ENCODE results near the gene PRDM7.
"Not testable (repeated sequence)": the region's sequence is repeated elsewhere in the genome, so short reads cannot be mapped to it uniquely, and the experiment has no call there.

The PRDM7 gene

DNA sequence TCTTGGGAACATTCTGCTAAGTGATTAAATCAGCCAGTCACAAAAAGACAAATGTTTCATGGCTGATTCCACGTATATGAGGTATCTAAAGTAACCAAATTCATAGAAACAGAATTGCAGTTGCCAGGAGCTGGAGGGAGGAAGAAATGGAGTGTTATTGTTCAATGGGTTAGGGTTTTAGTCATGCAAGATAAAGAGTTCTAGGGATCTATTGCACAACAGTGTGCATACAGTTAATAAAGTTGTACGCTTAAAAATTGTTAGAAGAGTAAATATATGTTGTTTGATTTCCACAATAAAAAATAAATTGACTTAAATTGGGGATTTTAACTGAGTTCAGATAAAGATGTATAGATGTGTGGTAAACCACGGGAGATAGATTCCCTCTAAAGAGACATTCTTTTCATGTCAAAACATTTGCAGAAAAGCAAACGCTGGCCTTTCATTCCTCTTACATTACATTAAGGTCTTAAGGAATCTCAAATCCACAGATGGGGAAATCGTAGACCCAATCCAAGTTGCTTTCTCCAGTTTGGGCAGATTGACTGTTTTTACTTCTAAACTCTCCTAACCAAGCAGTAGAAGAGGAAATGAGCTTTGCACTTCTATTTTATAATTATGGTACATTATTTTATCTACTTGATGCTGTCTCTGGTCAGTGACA, 4.6 kb downstream of the PRDM7 start:
- no peak for DNase-seq (ENCODE audit: low spot score)

DNA sequence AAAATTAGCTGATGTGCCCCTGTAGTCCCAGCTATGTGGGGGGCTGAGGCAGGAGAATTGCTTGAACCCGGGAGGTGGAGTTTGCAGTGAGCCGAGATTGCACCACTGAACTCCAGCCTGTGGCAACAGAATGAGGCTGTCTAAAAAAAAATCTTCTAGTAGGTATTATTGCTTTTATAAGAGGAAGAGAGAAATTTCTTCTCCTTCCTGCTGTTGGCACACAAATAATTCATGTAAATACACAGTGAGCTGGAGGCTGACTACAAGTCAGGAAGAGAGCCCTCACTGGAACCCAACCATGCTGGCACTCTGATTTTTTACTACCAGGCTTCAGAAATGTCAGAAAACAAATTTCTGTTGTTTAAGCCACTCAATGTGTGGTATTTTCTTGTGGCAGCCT, 6.7 kb downstream of the PRDM7 start:
- no peak for DNase-seq (ENCODE audit: low spot score)

DNA sequence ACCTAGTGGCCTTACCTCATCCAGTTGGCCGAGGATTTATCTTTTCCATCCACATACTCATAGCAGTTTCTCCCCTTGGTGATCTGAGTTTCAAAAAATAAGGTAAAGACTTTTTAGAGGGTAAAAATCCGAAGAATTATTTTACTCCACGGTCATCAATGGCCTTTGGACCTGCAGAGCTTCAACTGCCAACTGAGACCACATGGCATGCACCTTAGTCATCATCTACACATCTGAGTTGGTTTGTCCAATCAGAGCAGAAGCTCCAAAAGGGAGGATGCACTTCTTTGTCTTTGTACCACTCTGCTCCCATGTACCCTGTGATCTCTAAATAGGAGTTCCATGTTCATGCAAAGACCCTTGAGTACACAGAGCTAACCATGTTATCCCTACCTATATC, 15.7 kb downstream of the PRDM7 start:
- no peak for DNase-seq (ENCODE audit: low spot score)

DNA sequence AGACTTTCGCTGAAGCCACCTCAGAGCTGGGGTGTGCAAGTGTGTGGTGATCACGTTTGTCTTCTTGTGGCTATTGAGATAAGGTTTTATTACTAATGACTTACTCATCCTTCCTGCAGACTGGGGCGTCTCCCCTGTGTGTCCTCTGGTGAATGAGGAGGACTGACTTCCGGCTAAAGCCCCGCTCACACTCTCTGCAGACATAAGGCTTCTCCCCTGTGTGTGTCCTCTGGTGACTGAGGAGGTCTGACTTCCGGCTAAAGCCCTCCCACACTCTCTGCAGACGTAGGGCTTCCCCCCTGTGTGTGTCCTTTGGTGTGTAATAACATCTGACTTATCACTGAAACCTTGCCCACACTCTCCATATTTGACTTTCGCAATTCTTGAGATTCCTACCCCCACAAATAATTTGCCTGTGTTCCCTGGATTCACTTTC, 19.4 kb downstream of the PRDM7 start:
- peak; percentile 22 for DNase-seq (ENCODE audit: low spot score)

DNA sequence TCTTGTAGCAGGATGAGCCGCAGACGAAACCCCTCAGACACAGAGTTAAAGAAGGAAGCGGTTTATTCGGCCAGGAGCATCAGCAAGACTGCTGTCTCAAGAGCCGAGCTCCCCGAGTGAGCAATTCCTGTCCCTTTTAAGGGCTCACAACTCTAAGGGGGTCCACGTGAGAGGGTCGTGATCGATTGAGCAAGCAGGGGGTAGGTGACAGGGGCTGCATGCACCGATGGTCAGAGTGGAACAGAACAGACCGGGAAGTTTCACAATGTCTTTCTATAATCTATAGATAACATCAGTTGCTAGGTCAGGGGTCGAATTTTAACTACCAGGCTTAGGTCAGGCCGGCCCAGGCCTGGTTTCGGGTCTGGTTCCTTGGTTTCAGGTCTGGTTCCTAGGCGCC, 20.6 kb downstream of the PRDM7 start:
- not testable (repeated sequence) for DNase-seq (ENCODE audit: low spot score)

DNA sequence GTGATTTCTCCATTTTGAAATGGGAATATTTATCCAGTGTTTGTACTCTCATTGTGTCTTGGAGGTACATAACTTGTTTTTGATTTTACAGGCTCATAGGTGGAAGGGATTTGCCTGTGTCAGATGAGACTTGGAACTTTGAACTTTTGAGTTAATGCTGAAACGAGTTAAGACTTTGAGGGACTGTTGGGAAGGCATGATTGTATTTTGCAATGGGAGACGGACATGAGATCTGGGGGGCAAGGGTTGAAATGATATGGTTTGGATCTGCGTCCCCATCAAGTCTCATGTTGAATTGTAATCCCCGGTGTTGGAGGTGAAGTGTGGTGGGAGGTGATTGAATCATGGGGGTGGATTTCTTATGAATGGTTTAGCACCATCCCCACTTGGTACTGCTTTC, 21.8 kb downstream of the PRDM7 start:
- DNase-seq (ENCODE audit: low spot score), result no peak

DNA sequence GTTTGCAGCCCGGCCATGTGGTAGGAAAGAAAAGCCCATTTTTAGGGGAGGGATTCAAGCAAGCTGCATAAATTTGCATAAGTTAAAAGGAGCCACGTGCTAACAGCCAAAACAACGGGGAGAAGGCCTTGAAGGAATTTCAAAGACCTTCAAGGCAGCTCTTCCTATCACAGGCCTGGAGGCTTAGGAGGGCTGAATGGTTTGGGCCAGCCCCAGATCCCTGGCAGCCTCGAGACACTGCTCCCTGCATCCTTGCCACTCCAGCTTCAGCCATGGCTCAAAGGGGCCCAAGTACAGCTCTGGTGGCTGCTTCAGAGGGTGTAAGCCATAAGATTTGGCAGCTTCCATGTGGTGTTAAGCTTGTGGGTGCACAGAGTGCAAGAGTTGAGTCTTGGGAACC, 22.6 kb downstream of the PRDM7 start:
- no peak for DNase-seq (ENCODE audit: low spot score)

DNA sequence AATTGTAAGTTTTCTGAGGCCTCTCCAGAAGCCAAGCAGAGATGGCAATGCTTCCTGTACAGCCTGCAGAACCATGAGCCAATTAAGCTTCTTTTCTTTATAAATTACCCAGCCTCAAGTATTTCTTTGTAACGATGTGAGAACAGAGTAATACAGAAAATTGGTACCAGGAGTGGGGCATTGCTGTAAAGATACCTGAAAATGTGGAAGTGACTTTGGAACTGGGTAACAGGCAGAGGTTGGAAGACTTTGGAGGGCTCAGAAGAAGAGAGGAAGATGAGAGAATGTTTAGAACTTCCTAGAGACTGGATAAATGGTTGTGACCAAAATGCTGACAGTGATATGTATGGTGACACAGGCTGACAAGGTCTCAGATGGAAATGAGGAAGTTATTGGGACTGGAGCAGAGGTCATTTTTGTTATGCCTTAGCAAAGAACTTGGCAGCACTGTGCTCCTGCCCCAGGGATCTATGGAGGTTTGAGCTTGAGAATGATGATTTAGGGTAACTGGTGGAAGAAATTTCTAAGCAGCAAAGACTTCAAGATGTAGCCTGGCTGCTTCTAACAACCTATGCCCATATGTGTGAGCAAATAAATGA, 23.1 kb downstream of the PRDM7 start:
- DNase-seq (ENCODE audit: low spot score), result no peak

DNA sequence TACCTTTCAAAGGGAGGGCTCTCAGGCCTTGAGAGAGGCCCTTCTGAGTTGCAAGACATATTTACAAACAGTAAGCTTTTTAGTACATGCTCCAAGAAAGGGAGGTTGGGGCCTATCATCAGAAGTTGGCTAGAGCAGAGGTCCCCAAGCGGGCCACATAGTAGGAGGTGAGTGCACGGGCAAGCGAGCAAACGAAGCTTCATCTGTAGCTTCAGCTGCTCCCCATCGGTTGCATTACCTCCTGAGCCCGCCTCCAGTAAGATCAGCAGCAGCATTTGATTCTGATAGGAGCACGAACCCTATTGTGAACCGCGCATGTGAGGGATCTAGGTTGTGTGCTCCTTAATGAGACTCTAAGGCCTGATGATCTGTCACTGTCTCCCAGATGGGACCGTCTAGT, 26.2 kb downstream of the PRDM7 start:
- DNase-seq (ENCODE audit: low spot score), result no peak

DNA sequence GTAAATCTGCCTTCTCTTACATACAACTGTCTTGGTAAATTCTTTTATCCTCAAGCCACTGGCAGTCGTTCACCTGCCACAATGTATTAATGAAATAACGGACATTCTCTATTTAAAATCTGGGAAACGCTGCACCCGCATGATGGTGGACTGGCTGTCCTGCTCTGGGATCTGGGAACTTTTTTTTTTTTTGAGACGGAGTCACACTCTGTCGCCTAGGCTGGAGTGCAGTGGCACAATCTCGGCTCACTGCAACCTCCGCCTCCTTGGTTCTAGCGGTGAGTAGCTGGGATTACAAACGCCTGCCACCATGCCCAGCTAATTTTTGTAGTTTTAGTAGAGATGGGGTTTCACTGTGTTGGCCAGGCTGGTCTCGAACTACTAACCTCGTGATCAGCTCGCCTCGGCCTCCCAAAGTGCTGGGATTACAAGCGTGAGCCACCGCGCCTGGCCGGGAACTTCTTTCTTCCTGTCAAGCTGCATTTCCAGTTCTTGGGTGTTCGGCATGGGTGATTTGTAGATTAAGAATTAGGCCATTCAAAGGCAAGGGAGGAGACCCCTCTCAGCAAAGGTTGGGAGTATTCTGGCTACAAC, 28.3 kb downstream of the PRDM7 start:
- DNase-seq (ENCODE audit: low spot score), result no peak

DNA sequence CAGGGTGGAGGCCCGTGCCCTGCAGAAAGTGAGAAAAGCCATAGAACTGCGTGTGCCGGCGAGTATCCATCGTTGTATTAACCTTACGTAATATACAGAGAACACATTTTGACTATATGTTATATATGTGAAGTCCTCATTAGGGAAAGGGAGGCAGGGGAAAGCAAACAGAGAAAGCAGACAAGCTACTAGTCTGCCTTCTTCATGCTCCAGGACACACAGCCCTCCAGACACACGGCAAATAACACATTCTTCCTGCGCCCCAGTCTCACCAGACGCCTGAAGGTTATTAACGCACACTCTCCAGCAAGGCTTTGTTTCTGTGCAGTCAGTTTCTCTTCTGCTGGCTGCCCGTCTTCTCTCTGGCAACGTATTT, 28.8 kb downstream of the PRDM7 start:
- DNase-seq (ENCODE audit: low spot score), result no peak

DNA sequence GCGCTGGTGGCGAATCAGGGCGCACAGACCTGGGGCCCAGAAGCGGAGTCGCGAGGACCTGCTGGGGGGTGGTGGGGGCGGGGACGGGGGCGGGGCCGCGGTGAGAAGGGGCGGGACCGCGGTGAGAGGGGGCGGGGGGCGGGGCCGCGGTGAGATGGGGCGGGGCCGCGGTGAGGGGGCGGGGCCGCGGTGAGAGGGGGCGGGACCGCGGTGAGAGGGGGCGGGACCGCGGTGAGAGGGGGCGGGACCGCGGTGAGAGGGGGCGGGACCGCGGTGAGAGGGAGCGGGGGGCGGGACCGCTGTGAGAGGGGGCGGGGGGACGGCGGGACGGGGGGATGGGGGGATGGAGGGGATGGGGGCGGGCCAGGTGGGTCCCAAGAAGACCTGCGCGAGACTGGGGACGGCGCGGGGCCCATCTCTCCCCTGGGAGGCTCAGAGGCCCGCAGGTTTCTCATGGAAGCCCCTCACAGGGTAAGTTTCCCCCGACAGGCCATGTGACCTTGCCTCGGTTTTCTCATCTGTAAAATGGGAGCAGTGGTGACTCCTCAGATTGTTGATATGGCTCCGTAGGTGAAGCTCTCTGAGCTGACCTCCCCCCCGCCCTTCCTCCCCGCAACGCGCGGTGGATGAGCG, 29.3 kb downstream of the PRDM7 start:
- DNase-seq (ENCODE audit: low spot score), result no peak

DNA sequence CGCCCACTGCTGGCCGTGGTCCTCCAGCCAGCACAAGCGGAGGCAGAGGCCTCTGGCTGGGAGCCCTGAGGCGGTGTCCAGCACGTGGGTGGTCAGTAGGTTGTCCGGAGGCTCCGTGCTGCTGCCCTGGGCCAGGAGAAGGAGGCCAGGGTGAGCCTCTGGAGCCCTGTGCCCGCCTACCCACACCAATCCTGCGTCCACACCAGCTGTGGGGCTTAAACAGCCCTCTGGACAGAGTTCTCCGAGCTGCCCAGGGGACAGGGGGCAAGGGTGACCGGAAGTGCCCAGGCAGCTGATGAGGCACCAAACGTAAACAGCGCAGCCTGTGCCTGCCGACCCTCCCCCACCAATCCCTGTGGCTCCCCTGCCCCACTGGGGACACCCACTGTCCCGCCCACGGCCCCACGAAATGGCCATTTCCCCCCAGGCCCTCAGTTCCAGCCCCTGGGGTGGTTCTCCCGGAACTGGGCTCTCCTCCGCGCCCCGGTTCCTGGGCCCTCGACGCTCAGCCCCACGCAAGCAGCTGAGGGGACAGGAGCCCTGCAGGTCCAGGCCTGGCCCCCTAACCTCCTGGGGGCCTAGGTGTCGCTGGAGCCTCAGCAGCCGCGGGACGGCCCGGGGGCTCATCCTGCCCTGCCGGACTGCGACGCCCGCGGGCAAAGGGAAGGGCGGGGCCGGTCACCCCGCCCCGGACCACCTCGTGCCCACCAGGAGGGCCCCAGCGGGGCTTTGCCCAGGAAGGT, 30.0 kb downstream of the PRDM7 start:
- no peak for DNase-seq (ENCODE audit: low spot score)

DNA sequence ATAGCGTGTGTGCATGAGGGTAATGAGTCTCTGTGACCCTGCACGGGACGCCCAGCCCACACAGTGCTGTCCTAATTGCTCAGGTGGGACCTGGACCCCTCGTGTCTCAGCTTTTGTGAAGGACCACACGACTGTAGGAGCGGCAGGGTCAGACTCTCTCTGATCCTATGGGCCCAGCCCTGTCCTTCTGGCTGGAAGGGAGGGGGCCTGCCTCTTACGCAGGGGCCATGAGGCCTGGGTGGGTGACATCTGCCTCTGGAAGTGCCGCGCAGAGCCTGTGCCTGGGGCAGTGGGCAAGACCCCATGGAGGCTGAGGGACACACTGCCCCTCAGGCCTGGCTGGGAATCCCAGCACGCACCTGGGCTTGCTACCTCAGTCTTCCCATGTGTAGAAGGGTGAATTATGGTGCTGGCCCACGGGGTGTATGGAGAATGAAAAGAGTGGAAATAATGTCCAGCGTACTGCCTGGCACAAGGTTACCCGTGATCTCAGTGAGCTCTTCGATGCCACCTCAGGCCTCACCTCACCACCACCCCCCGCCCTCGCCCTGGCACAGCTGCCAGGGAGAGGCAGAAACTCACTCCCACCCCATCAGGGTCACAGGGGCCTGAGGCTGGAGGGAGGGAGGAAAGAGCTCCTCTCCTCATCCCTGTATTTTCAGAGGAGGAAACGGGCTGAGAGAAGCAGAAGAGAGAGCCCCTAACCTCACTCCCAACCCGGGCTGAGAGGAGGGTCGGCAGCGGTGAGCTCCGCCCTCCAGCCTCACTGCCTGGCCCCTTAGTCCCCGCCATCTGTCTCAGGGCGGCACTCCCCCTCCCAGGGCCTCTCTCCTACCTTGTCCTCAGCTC, 30.8 kb downstream of the PRDM7 start:
- DNase-seq (ENCODE audit: low spot score), result no peak

DNA sequence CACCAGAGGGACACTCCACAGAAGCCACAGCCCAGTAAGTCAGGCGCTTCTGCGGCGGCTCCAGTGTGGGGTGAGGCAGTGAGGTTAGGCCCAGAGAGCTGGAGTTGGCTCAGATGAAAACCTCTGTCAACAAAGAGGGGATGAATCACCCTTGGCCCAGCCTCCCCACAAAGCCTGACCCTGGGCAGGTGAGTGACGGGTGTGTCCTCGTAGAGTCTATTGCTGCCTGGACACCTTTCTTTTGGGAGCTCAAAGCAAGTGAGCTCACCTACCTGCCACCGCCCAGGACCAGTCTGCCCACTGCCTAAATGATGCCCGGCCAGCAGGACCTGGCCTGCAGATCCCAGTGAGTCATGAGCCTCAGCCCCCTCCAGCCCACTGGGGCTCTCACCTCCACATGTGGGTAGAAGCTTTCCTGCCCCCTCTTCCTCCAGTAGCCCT, 33.0 kb downstream of the PRDM7 start:
- DNase-seq (ENCODE audit: low spot score), result no peak

DNA sequence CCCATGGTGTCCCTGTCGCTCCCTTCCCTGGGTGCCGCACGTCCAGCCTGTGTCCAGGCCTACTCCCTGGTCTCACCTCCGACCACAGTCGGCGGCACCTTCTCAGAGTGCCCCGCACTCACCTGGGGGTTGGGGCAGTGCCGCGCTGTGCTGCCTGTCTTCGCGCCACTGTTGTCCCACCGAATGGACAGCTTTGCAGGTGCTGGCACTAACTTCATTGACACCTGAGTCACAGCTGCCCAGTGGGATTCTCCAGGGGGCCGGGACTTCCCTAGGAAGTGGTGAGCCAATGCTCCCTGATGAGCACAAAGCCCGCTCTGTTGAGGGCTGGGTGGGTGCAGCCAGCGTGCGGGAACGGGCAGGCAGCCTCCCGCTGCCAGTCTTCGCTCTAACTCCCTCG, 33.6 kb downstream of the PRDM7 start:
- DNase-seq (ENCODE audit: low spot score), result no peak

DNA sequence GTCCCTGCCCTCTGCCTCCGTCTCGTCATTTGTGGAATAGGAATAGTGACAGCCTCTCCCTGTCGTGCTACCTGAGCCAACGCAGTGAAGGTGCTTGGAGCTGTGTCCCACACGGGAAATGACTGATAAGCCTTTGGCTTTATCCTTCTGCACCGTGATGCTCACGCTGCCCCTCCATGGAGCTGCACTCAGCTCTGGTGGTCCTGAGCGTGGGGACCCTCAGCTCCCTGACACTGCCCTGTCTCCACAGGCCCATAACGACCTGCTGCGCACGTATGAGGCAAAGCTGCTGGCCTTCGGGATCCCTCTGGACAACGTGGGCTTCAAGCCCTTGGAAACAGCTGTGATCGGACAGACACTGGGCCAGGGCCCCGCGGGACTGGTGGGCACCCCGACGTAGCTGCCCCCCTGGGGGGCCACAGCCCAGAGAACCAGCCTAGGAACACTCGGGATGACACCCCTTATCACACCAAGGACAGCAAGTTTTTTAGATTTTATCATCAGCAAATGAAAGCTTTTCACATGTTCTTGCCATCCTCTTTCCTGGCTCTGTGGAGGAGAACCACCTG, 34.1 kb downstream of the PRDM7 start:
- DNase-seq (ENCODE audit: low spot score), result no peak

DNA sequence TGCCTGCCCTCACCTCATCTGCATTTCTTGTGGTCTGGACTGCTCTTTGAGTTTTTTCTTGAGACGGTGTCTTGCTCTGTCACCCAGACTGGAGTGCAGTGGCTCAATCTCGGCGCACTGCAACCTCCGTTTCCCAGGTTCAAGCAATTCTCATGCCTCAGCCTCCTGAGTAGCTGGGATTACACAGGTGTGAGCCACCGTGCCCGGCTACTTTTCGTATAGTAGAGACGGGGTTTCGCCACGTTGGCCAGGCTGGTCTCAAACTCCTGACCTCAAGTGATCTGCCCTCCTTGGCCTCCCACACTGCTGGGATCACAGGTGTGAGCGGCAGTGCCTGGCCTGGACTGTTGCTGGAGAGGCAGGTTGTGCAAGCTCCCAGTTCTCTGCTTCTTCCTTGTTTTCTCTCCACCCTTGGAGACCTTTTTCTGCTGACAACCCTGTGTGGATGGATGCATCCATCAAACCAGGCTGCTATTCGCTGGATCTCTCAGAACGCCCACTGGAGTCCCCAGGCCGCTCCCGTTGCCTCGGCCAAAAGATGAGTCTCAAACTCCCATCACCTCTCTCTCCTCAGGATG, 35.1 kb downstream of the PRDM7 start:
- no peak for DNase-seq (ENCODE audit: low spot score)

DNA sequence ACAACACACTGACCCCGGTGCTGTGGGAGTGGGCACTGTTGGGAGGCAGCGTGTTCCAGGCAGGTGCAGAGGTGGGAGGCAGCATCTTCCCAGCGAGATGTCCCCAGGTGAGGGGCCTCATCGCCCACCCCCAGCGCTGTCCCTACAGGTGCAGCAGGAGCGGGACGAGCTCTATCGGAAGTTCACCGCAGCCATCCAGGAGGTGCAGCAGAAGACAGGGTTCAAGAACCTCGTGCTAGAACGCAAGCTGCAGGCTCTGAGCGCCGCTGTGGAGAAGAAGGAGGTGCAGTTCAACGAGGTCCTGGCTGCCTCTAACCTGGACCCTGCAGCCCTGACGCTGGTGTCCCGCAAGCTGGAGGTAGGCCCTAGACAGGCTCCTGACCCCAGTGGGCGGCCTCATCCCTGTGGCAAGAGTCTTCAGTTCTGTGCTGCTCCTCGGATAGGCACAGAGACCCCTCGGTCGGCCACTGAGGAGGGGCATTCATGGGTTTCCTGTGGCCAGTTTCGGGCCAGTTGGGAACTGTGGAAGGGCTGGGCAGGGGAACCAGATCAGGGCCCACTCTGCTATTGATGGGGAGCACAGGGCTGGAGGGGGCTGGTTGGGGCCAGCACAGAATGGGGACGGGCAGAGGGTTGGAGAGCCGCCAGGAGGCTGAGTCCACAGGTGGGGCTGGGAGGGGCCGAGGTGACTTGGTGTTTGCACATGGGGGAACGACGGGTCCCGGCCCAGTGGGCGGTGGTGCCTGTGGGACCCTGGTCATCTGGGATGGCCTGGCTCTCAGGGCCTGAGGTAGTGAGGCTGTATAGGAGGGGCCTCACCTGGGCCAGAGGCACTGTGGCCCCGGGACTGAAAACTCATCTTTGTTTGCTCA, 36.7 kb downstream of the PRDM7 start:
- no peak for DNase-seq (ENCODE audit: low spot score)

DNA sequence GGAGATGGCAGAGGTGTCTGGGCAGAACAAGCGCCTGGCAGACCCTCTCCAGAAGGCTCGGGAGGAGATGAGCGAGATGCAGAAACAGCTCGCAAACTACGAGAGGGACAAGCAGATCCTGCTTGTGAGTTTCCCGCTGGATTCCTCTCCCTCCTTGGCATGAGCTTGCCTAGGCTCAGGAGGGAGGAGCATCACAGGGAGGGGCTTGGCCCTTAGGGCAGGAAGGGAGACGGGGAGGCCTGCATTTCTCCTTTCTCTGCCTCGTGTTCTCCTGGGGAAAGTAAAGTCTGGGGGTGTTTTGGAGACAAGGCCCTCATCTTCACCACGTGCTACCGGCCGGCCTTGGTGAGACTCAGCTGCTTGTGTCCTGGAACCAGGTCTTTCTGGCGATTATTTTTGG, 39.9 kb downstream of the PRDM7 start:
- DNase-seq (ENCODE audit: low spot score), result no peak
